GM19372 (cell line): ENCODE measurements around the gene FAM25C.
"Not testable (repeated sequence)": the region's sequence is repeated elsewhere in the genome, so short reads cannot be mapped to it uniquely, and the experiment has no call there.

Source experiments
- ATAC-seq: cut with Tn5 transposase; IDR thresholded peaks from one replicate; pipeline ENCODE4 v1.9.1; 2021; ENCODE audit warnings: mild to moderate bottlenecking, low read depth, moderate library complexity; ENCODE audit not compliant: unreplicated experiment

The FAM25C gene

DNA sequence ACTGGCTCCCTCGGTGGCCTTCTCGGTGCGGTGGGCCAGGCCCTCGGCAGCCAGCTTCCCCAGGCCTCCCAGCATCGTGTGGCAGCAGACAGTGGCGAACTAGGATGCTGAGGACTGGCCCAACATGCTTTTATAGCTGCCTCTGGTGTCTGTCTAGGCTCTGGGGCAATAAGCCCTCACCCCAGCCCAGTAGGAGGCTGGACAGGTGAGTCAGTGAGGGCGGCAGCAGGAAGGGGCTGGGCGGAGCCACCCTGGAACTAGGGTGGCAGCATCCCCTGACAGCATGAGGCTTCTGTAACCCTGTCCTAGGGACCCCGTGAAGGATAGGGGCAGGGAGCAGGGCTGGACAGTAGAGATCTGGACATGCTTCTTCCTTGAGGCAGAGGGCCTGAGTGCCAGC lies at the start of gene FAM25C:
Gene FAM25C (minus strand): TSS at position 101 of the 400 bp plus-strand sequence. CDS start 26 bp downstream, at position 75.
- not testable (repeated sequence) for ATAC-seq

DNA sequence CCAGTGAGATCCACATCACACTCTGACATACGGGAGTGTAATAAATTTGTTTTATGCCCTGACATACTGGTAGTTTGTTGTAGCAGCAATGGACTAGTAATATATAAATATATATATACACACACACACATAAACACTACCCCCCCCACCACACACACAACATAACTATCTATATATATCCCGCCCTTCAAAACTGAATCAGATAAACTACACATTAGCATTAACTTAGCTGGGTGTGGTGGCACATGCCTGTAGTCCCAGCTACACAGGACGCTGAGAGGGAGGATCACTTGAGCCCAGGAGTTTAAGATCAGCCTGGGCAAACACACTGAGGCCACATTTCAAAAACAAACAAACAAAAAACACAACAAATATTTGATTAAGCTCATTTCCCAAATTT lies 45.0 kb upstream of the FAM25C start:
- not testable (repeated sequence) for ATAC-seq

GRCh38 chr10:48031390-48031789 lies 31.8 kb upstream of the FAM25C start:
- not testable (repeated sequence) for ATAC-seq

DNA sequence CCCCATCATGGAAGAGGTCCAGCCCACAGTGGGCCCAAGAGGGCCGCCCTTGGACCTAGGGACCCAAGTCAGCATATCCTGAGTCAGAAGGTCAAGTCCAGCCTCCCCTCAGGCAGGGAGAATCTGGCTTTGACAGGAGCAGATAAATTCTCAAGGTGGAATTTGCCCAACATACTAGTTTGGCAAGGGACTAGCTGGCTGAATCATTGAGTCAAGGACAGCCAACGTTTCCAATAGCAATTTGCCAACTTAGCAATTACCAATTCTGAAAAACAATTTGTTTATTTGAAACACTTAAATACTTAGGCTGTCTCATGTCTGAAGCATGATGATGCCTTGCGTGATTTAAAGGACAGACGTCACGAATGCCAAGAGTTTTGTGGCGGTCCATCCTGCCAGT lies 2.7 kb upstream of the FAM25C start:
- not testable (repeated sequence) for ATAC-seq

DNA sequence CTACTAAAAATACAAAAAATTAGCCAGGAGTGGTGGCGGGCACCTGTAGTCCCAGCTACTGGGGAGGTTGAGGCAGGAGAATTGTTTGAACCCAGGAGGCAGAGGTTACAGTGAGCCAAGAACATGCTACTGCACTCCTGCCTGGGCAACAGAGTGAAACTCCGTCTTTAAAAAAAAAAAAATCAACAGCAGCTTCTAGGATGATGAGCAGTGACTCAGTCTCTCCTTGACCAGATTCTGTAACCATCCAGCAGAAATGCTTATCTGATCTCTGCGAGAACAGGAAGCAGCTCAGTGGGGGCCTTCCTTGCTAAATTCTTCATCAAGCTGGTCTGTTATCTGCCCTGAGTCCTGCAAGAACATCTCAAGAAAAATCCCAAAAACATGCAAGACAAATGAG lies 5.5 kb downstream of the FAM25C start:
- not testable (repeated sequence) for ATAC-seq

DNA sequence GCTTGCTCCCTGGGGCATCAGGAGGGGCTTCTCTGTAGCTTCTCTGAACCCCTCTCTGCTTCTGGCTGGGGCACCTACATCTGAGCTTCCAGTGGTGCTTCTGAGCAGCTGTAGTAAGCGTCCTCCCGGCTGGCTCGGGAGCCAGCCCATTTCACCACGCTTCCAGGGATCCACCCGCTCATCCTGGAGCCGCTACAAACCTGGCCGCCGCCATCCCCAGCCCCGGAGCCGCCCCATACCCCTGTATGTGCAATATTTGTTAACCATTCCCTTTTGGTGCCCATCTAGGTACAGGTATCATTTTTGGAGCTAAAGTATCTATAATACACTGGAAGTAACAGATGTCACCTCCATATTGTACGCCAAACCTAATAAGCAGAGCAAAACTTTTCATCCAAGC lies 7.0 kb downstream of the FAM25C start:
- ATAC-seq = not testable (repeated sequence)

- ATAC-seq = not testable (repeated sequence)
These were observed 7.9 kb downstream of the FAM25C start for GRCh38 chr10:47991706-47992105.

GRCh38 chr10:47990097-47990496 lies 9.5 kb downstream of the FAM25C start:
- not testable (repeated sequence) for ATAC-seq

DNA sequence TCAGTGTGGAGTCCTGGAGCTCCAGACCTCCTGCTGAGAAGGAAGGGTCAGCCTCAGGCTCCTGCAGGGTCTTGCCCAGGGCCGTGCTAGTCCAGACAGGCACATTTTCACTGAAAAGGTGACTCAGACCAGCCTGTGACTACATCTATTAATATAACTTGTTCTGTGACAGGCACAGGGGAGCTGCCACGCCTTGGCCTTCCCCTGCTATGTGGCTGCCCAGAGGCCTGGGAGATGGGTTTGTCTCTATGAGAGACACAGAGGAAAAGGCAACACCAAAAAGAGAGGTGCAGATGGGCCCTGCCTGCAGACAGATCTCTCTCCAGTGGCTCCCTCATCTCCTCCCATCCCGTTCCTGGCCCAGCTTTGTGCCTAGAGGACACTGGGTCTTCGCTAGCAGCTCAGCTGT lies 10.0 kb downstream of the FAM25C start:
- ATAC-seq = not testable (repeated sequence)

DNA sequence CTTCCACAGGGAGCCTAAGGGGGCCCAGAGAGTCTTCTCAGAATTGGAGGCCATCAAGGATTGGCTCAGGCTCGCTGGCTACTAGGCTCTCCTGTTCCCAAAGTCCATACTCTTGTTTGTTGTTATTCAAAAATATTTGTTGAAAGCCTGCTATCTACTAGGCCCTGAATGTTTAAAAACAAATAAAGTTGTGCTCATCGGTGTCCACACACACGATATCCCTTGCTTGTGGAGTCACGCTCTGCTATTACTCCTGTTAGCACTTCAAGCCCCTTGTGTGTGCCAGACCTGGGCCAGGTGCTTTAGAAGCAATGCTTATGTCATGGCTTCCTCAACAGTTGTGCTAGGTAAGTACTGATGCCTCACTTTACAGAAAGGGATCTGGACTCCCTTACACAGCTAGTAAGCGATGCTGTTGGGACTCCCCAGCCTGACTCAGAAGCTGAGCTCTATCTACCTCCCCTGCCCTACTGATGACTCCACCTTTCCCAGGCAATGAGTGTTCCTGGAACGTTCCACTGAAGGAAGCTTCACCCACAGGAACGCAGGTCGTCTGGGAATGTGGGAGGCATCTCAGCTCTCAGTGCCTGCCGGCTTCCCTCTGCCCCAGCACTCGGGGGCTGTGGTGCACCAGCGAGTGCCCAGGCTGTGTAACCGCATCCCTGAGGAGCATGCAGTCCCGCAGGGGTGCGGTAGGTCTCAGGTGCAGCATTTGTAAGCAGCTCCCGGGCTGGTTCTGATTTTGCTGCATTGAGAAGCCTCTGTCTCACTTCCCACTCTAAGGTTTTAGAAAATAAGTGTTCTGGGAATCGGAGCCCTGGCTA lies 10.7 kb downstream of the FAM25C start:
- not testable (repeated sequence) for ATAC-seq

GRCh38 chr10:47987952-47988351 lies 11.6 kb downstream of the FAM25C start:
- ATAC-seq = not testable (repeated sequence)

DNA sequence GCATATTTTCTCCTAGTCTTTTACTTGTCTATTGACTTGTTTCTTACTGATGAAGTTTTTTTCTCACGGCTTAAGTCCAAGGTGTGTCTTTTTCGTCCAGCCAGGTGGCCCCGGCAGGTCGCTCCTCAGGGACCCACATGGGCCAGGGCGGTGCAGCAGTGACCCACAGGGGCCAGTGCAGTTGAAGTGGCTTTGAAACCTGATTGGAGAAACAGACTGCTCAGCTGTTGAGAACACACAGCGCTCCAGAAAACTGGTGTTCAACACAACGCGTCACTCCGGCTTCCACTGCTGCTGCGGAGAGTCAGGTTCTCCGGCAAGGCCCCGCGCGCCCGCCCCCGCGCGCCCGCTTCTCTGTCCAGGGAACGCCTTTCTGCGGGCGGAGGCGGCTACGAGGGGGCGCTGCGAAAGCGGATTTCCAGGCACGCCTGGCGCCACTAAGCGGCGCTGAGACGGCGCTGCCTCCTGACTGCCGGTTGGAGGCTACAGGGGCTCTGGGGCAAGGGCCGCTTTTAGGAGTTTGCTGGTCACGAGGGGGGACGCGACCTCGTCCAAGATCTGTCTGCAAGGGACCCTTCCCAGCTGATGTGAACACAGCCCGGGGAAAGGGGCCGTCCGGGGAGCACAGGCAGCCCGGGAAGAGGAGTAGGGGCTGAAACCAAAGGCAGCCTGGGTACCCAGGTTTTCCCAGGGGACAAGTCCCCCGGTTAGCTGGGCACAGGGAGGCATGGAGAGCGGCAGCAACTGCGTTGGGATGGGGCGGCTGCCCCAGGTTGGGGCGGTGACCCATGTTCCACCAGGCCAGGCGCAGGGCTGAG lies 13.0 kb downstream of the FAM25C start:
- peak; percentile 71 for ATAC-seq

DNA sequence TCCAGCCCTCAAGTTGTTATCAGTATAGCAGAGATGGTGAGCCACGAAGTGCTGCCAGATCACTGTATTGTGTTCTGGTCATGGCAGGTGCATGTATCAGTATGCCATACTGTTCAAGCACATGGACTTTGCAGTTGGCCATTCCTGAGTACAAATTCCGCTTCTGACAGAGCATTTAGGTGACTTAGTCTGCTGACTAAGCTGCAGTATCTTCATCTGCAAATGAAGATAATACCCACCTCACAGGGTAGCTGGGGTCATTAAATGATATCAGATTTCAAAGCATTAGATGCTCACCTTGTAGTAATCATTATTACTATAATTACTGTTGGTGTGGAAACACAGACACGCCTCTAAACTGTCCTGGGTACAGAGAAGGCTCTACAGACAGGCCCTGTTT lies 24.2 kb downstream of the FAM25C start:
- ATAC-seq = not testable (repeated sequence)

GRCh38 chr10:47973131-47973530 lies 26.5 kb downstream of the FAM25C start:
- ATAC-seq = not testable (repeated sequence)

- not testable (repeated sequence) for ATAC-seq
These were observed 27.5 kb downstream of the FAM25C start for GRCh38 chr10:47972077-47972476.

GRCh38 chr10:47971598-47971997 lies 28.0 kb downstream of the FAM25C start:
- not testable (repeated sequence) for ATAC-seq

DNA sequence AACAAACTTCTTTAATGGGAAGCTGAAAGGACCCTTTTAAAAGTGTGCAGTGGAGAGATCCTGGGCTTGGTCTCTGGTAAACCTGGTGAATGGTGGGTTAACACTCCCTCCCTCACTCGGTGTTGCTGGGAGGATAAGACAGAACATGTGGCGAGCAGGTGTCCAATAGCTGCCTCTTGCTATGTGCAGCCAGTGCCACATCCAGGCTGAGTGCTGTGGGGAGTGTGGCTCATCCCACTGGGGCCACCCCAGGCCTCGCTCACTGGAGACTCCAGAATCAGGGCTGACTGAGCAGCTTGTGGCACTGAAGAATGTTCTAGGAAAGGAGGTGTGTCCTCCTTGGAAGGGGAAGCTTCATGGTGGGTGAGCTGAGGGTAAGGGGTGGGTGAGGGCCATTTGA lies 29.5 kb downstream of the FAM25C start:
- not testable (repeated sequence) for ATAC-seq

- ATAC-seq = not testable (repeated sequence)
These were observed 30.6 kb downstream of the FAM25C start for GRCh38 chr10:47968988-47969387.

- not testable (repeated sequence) for ATAC-seq
These were observed 35.1 kb downstream of the FAM25C start for GRCh38 chr10:47964280-47965063.

DNA sequence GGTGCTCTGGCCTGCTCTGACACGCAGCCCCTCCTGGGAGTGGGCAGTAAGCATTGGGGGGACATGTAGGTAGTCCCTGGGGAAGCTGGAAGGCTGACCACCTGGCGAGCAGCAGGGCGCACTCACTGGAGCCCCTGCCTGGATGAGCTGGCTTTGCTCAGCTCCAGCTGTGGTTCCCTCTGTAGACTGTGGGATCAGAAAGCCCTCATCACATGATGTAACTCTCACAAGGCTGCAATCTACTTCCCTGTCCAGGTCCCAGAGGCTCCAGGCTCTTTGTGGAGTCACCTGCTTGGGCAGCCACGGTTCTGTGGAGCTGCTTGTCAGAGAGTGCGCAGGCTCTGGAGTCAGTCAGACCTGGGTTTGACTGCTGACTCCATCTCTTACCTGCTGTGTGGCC lies 36.8 kb downstream of the FAM25C start:
- ATAC-seq = not testable (repeated sequence)
